Fibroblast of pulmonary artery (primary cell): ENCODE data around the gene ADGRE3.

Experiments
- DNase-seq: peaks from one replicate; pipeline ENCODE4 v3.0.0-alpha.2; 2010; ENCODE audit warnings: low read depth
- H3K4me3 ChIP-seq: replicated peaks from 2 replicates; pipeline ENCODE4 v1.5.1; 2011; ENCODE audit warnings: low read depth, mild to moderate bottlenecking, control low read depth, low read length, moderate library complexity
- TF ChIP-seq, protein P1 (sequence below): IDR thresholded peaks from 2 replicates; pipeline ENCODE4 v1.5.1; 2011; ENCODE audit warnings: mild to moderate bottlenecking, control low read depth, low read length, inconsistent platforms; ENCODE audit errors: missing control alignments

Gene ADGRE3

DNA sequence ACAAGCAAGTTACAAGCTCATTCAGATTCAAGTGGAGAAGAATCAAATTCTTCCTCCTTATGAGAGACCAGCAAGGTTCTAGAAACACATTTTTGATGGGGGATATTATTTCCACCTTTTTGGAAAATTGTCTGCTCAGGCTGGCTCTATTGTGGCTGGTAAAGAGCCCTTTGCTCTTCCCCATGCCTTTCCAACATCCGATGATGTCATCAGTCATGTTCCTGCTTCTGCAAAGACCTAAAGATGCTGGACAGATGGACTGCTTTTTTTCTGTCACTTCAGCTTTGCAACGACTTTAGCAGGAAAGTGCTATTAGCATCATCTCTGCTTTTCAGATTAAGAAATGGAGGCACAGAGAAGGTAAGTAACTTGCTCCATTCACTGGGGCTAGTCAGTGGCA, 4.2 kb downstream of the ADGRE3 start:
- no peak overlapping the region for H3K4me3 ChIP-seq
- no peak for DNase-seq
- TF ChIP-seq, protein P1, sequence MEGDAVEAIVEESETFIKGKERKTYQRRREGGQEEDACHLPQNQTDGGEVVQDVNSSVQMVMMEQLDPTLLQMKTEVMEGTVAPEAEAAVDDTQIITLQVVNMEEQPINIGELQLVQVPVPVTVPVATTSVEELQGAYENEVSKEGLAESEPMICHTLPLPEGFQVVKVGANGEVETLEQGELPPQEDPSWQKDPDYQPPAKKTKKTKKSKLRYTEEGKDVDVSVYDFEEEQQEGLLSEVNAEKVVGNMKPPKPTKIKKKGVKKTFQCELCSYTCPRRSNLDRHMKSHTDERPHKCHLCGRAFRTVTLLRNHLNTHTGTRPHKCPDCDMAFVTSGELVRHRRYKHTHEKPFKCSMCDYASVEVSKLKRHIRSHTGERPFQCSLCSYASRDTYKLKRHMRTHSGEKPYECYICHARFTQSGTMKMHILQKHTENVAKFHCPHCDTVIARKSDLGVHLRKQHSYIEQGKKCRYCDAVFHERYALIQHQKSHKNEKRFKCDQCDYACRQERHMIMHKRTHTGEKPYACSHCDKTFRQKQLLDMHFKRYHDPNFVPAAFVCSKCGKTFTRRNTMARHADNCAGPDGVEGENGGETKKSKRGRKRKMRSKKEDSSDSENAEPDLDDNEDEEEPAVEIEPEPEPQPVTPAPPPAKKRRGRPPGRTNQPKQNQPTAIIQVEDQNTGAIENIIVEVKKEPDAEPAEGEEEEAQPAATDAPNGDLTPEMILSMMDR, result no peak

- no peak overlapping the region for H3K4me3 ChIP-seq
- DNase-seq, result no peak
- TF ChIP-seq, protein P1, result no peak
These were observed 4.7 kb downstream of the ADGRE3 start for GRCh38 chr19:14669940-14670339.

DNA sequence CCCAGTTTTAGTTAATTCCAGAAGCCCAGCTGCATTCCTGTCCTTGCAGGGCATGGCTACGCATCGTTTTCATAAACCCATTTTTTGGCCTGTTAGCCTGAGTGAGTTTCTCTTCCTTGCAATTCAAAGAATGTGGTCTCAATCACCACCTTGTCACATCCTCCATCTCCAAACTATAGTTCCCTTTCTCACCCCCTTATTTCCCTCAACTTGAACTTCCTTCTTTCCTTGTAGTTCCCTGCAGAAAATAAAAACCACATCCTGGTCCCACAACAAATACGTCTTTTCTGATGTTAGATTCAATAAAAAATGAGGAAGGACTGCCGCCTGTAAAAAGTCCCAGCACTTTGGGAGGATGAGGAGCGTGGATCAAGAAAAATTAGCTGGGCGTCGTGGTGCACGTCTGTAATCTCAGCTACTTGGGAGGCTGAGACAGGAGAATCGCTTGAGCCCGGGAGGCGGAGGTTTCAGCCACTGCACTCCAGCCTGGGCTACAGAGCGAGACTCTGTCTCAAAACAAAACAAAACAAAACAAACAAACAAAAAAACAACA, 13.2 kb downstream of the ADGRE3 start:
- no peak overlapping the region for H3K4me3 ChIP-seq
- DNase-seq, result no peak
- TF ChIP-seq, protein P1, result no peak

DNA sequence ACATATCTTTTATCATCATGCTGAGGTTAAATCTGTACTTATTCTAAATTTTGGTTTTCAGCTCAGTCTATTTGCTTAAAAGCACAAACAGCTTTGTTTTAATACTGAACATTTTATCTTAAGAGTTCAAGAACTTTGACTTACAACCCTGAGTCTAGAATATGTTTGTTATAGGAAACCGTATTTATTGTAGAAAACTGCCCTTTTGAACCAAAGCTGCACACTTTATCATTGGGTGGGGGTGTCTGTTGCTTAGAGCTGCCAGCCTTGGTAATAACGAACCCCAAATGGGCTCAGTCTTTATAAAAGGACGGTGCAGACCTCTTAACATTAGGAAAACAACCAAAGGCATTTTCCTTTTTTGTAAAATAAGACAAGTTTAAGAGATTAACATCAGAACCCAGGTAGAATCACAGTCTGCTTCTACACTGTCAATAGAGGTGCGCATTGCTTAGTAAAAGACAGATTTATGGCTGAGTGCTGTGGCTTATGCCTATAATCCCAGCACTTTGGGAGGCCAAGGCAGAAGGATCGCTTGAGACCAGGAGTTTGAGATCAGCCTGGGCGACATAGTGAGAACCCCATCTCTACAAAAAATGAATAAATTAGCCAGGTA, 14.7 kb downstream of the ADGRE3 start:
- DNase-seq, result no peak

DNA sequence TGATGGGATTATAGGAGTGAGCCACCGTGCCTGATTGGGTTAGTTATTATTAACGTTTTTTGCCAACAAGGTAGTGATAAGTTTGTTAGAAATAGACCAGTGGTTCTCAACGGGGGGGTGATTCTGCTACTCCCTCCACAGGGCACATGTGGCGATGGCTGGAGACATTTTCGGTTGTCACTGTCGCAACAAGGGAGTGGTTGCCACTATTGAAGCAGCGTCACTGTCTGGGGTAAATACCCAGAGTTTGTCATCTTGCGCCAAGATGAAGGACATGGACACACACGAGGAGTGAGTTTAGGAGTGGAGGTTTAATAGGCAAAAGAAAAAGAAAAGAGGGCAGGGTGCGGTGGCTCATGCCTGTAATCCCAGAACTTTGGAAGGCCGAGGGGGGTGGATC, 18.9 kb downstream of the ADGRE3 start:
- no peak overlapping the region for H3K4me3 ChIP-seq
- TF ChIP-seq, protein P1, result no peak
- DNase-seq, result no peak

More for the DNA sequence above, 14.7 kb downstream of the ADGRE3 start:
- H3K4me3 ChIP-seq, result no peak overlapping the region
- TF ChIP-seq, protein P1, result no peak

DNA sequence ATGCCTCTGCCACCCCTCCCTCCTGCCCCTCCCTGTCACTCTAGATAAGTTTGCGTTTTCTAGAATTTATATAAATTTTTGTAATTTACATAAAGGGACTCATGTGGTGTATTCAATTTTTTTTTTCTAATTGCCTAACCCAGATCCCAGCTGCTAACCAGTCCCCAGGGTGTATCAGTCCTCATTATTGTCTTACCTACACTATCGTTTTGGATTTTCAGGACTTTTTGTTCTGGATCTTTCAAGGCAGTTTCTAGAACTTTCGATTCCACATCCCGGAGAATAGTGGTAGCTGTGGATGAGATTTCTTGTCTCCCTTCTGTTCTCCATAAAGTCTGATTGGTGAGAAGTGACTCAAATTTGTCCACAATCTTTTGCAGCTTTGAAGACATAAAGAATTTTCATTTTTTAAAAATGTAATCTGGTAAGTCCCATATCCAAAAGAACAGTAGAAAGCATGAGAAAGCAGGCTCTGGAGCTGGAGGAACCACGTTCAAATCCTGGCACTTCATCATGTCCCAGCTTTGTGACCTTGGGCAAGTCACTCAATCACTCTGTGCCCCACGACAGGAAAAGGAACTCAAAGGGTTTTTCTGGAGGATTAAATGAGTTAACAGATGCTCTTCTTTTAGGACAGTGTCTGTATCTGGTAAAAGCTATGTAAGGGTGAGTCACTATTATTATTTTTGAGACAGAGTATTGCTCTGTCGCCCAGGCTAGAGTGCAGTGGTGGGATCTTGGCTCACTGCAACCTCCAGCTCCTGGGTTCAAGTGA, 19.7 kb downstream of the ADGRE3 start:
- DNase-seq, result no peak
- TF ChIP-seq, protein P1, result no peak
- no peak overlapping the region for H3K4me3 ChIP-seq
